ENCODE results near the gene FAM111A.
A peak's percentile ranks its signal among the peaks of the same experiment; 100 is the strongest.
"Not testable (repeated sequence)": the region's sequence is repeated elsewhere in the genome, so short reads cannot be mapped to it uniquely, and the experiment has no call there.

FAM111A gene

DNA sequence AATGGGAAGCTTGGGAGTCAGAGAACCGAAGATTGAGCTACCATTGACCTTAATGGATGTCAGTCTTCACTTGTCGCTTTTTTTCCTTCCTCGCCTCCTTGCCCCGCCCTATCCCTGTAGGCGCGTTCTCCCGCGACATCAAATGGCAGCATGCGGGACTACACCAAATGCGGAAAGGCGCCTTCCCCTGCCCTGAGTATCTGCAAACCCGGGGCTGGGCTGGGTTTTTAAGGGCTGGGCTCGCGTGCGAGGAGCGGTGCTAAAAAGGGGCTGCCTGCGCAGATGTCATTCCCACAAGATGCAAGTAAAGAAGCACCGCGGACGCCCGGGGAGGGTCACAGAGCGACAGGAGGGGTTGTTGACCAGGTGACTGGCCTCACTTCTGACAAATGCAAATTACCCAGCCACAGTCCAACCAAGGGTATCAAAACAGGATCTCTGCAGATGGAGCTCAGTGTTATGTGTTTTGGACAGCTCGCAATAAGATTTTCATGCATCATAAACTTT lies 40.3 kb upstream of the FAM111A start:
- DNase-seq, result peak; percentile 36 to 68
- H3K4me1 ChIP-seq, result peaks cover 0 to 21% (median 13%) of the 10 kb centered on the region in 4 donors
- no peaks in the 10 kb centered on the region for H3K9me3 ChIP-seq
- H3K36me3 ChIP-seq, result no peaks in the 10 kb centered on the region
- peak overlapping the region; percentile 14 to 28 for H3K4me3 ChIP-seq
- H3K27ac ChIP-seq, result no peak overlapping the region
- peaks cover 0 to 16% of the 10 kb centered on the region in 2 donors for H3K27me3 ChIP-seq
- TF ChIP-seq, protein P1, sequence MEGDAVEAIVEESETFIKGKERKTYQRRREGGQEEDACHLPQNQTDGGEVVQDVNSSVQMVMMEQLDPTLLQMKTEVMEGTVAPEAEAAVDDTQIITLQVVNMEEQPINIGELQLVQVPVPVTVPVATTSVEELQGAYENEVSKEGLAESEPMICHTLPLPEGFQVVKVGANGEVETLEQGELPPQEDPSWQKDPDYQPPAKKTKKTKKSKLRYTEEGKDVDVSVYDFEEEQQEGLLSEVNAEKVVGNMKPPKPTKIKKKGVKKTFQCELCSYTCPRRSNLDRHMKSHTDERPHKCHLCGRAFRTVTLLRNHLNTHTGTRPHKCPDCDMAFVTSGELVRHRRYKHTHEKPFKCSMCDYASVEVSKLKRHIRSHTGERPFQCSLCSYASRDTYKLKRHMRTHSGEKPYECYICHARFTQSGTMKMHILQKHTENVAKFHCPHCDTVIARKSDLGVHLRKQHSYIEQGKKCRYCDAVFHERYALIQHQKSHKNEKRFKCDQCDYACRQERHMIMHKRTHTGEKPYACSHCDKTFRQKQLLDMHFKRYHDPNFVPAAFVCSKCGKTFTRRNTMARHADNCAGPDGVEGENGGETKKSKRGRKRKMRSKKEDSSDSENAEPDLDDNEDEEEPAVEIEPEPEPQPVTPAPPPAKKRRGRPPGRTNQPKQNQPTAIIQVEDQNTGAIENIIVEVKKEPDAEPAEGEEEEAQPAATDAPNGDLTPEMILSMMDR (IDR thresholded peaks at IDR 0.05), result peak in 1 of 2 experiments; percentile 15
- intact Hi-C loops (cut with DNase I; ENCODE audit: low total_unique reads), result no loop called here

- TF ChIP-seq, protein P1 (IDR thresholded peaks at IDR 0.05), result peak in 1 of 2 experiments; percentile 8
Measured at GRCh38 chr11:59106363-59107336, 36.0 kb upstream of the FAM111A start, which contains the start of gene FAM111B. FAM111B (plus strand) TSS chr11:59107237; CDS start chr11:59109626, 2,389 bp downstream.

GRCh38 chr11:59107721-59108120 lies 34.9 kb upstream of the FAM111A start:
- H3K9me3 ChIP-seq; H3K4me3 ChIP-seq; intact Hi-C loops (cut with DNase I; ENCODE audit: low total_unique reads); H3K27me3 ChIP-seq; H3K36me3 ChIP-seq; DNase-seq; H3K27ac ChIP-seq: not testable (repeated sequence)
- H3K4me1 ChIP-seq, result peaks cover 0 to 16% (median 10%) of the 10 kb centered on the region in 4 donors

More at GRCh38 chr11:59106363-59107336, 36.0 kb upstream of the FAM111A start, which contains the start of gene FAM111B:
- DNase-seq, result peak; percentile 77 to 86
- H3K9me3 ChIP-seq, result no peaks in the 10 kb centered on the region
- H3K36me3 ChIP-seq, result no peaks in the 10 kb centered on the region
- H3K27ac ChIP-seq, result no peak within 1 kb of the TSS
- peaks cover 0 to 24% (median 14%) of the 10 kb centered on the region in 4 donors for H3K4me1 ChIP-seq
- peak within 1 kb of the TSS; percentile 48 to 59 for H3K4me3 ChIP-seq
- intact Hi-C loops (cut with DNase I; ENCODE audit: low total_unique reads), result no loop called here
- H3K27me3 ChIP-seq, result peaks cover 0 to 11% of the 10 kb centered on the region in 2 donors

- Histone ChIP-seq H3K4me3 (no peak overlapping the region), H3K27ac (no peak overlapping the region), H3K36me3 (no peaks in the 10 kb centered on the region), H3K4me1 (peaks cover 0 to 4% (median under 1%) of the 10 kb centered on the region in 4 donors), H3K9me3 (peaks cover 0 to 8% (median 4%) of the 10 kb centered on the region in 3 donors), H3K27me3 (no peaks in the 10 kb centered on the region)
- intact Hi-C loops (cut with DNase I; ENCODE audit: low total_unique reads), result no loop called here
- TF ChIP-seq, protein P1 (IDR thresholded peaks at IDR 0.05), result no peak
- DNase-seq, result no peak
Measured at GRCh38 chr11:59112494-59112893, 30.2 kb upstream of the FAM111A start.

DNA sequence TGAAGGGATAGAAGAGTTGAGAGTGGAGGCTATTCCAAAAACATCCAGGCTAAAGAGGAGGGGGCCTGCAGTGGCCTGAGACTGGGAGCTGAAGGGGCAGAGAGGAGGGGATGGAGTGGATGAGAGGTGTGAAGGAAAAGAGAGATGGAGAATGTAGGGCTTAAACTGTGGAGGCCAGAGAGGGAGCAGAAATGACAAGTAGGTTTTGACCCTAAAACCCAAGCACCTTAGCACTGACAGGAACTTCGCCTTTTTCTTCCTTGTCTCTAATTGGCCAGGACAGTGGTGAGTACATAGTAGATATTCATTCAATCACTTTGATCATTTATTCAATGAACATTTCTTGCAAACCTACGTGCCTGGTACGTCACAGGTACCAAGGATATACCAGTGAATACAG lies 28.3 kb upstream of the FAM111A start:
- no peaks in the 10 kb centered on the region for H3K27me3 ChIP-seq
- no peak overlapping the region for H3K27ac ChIP-seq
- TF ChIP-seq, protein P1 (IDR thresholded peaks at IDR 0.05), result no peak
- intact Hi-C loops (cut with DNase I; ENCODE audit: low total_unique reads), result no loop called here
- no peaks in the 10 kb centered on the region for H3K36me3 ChIP-seq
- peaks cover 0 to 25% (median 23%) of the 10 kb centered on the region in 3 donors for H3K9me3 ChIP-seq
- no peak for DNase-seq
- H3K4me1 ChIP-seq, result no peaks in the 10 kb centered on the region
- H3K4me3 ChIP-seq, result no peak overlapping the region

GRCh38 chr11:59115553-59115952 lies 27.1 kb upstream of the FAM111A start:
- no peak overlapping the region for H3K4me3 ChIP-seq
- intact Hi-C loops (cut with DNase I; ENCODE audit: low total_unique reads), result no loop called here
- no peak for DNase-seq
- H3K36me3 ChIP-seq, result no peaks in the 10 kb centered on the region
- H3K27me3 ChIP-seq, result no peaks in the 10 kb centered on the region
- peaks cover 0 to 28% (median 24%) of the 10 kb centered on the region in 3 donors for H3K9me3 ChIP-seq
- TF ChIP-seq, protein P1 (IDR thresholded peaks at IDR 0.05), result no peak
- H3K4me1 ChIP-seq, result no peaks in the 10 kb centered on the region
- no peak overlapping the region for H3K27ac ChIP-seq

All from tibial artery (tissue), 4 donors.